ENCODE results near the gene GSK3A. TPM values are rescaled to one million over a fixed set of nuclear protein-coding genes. Genes with fewer than 3 reads are reported as not detected.

Gene GSK3A
- total RNA-seq, 1 experiment from 2014 or later, result 25.0 TPM

DNA sequence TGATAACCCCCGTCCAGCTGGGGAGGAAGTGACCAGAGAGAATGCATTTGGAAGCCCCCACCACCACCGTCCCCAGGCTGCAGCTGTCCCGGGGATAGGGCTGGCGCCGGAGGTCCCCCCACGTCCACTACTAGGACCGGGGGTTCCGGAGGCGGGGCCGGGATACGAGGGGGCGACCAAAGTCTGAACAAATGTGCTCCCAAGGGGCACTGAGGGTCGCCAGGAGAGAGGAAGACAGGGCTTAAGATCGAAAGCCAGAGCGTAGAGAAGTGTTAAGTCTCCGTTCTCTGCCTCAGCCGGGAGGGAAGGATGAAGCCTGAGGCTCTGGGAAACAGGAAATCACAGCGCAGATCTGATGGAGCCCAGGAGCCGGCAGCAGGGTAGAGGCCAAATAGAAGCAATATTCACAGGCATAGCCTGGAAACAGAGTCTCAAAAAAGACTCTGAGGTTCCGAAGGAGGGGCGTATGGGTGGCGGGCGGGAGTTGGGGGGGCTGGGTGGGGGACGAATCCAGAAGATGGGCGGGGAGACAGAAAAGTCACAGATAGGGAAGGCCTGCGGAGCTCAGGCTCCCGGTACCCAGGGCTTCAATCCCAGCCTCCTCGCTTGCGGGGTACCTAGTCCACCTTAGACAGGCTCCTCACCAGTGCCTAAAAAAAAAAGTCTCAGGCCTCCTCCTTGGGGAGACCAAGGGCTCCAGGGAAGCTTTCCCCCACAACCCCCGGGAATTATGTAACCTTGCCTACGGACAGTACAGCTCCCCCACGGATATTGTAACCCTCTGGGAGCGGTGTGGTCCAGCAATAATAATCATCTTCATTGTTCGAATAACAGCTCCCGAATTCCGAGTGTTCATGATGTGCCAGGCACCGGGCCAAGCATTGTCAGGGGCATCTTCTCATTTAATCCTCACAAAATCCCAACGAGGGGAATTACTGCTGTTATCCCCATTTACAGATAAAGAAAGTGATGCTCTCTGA is 13.7 kb upstream of the GSK3A start:
- TF ChIP-seq EZH2 (IDR thresholded peaks at IDR 0.05; ENCODE audit: low read length, unreplicated experiment) (no peak), EZH2phosphoT487 (IDR thresholded peaks at IDR 0.05; ENCODE audit: borderline replicate concordance, low read length) (no peak)
- TF ChIP-seq, protein P1, sequence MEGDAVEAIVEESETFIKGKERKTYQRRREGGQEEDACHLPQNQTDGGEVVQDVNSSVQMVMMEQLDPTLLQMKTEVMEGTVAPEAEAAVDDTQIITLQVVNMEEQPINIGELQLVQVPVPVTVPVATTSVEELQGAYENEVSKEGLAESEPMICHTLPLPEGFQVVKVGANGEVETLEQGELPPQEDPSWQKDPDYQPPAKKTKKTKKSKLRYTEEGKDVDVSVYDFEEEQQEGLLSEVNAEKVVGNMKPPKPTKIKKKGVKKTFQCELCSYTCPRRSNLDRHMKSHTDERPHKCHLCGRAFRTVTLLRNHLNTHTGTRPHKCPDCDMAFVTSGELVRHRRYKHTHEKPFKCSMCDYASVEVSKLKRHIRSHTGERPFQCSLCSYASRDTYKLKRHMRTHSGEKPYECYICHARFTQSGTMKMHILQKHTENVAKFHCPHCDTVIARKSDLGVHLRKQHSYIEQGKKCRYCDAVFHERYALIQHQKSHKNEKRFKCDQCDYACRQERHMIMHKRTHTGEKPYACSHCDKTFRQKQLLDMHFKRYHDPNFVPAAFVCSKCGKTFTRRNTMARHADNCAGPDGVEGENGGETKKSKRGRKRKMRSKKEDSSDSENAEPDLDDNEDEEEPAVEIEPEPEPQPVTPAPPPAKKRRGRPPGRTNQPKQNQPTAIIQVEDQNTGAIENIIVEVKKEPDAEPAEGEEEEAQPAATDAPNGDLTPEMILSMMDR (conservative IDR thresholded peaks at IDR 0.05; ENCODE audit: low read depth, low read length), result no peak
- no peak overlapping the region for H3K27ac ChIP-seq (ENCODE audit: low read length)
- H3F3A ChIP-seq (ENCODE audit: low read length, unreplicated experiment), result no peaks in the 10 kb centered on the region
- peak overlapping the region; percentile 20; the same call in 1 of the 2 replicates for H3K9ac ChIP-seq (ENCODE audit: low read length)
- no TSS peak for BruUV-seq (replicated peaks)
- peak; percentile 32 for DNase-seq
- H4K20me1 ChIP-seq (ENCODE audit: low read length), result no peaks in the 10 kb centered on the region
- CTCF ChIA-PET, result no interaction called here
- POLR2A ChIA-PET (ENCODE audit: unreplicated experiment), result no interaction called here
- H3K4me1 ChIP-seq (ENCODE audit: insufficient read depth, low read length), result peaks cover 10% of the 10 kb centered on the region
- peak; percentile 20 for ATAC-seq
- H3K9me2 ChIP-seq (replicated peaks; ENCODE audit: low read length), result no peaks in the 10 kb centered on the region
- peak overlapping the region; percentile 97 for H3K4me2 ChIP-seq (ENCODE audit: low read length)
- no peaks in the 10 kb centered on the region for H3K36me3 ChIP-seq (ENCODE audit: low read depth, low read length)
- H3K27me3 ChIP-seq (ENCODE audit: low read length), result no peaks in the 10 kb centered on the region
- peak overlapping the region; percentile 81 for H2AFZ ChIP-seq (ENCODE audit: low read length)
- peaks cover 31% of the 10 kb centered on the region for H3K79me2 ChIP-seq (ENCODE audit: low read length)
- peak overlapping the region; percentile 76 for H3K4me3 ChIP-seq (ENCODE audit: low read length)
- H3K9me3 ChIP-seq (ENCODE audit: low read length), result no peaks in the 10 kb centered on the region
- intact Hi-C loops (cut with micrococcal nuclease), result loop anchor here (1.0 kb wide), 1 partner anchor 12 kb away; no protein-coding TSS in a partner anchor

DNA sequence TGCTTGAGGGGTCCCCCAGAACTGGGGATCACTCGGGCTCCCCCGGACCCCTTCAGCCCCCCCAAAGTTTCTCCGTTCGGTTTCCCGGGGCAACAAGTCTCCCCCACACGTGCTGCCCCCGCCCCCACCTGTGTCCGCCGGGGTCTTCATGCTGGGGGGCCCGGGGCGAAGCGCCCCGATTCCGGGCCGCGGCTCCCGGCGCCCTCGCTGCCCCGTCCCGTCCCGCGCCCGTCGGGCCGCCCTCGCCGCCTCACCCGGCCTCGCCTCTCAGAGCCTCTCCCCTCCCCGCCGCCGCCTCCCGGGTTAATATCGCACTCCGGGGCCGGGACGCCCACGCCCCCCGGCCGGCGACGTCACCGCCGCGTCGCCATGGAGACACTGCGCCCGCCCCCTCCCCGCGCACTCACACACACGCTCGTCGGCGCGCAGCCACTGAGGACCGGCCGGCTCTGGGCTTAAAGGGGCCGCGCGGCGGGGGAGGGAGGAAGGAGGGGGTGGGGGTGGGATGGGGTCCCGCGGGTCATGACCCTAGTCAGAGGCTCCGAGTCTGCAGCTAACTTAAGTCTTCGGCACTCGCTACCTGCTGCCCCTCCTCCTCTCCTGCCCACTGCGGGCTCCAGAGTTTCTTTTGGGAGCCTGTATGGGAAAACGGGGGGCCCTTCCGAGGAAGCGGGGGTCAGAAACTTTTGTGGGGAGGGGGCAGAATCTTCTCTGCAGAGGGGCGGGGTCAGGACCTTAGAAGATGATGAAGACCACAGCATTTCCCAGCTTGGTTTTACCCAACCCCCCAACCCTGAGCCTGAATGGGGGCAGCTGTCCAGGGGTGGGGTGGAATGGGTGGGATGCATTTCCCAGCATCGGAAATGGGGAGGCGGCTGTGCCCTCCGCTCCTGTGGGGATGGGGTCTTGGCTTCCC is 12.7 kb upstream of the GSK3A start, which contains the start of gene ERF:
Gene ERF, minus strand, starts transcription at position 279 of the 916 bp plus-strand sequence. Its CDS starts 129 bp downstream, at position 150.
- Histone ChIP-seq H2AFZ (ENCODE audit: low read length) (peak within 1 kb of the TSS; percentile 81), H3K79me2 (ENCODE audit: low read length) (peaks cover 38% of the 10 kb centered on the region), H3F3A (ENCODE audit: low read length, unreplicated experiment) (no peaks in the 10 kb centered on the region), H3K9ac (ENCODE audit: low read length) (peak within 1 kb of the TSS; percentile 88), H3K4me1 (ENCODE audit: insufficient read depth, low read length) (peaks cover 10% of the 10 kb centered on the region), H4K20me1 (ENCODE audit: low read length) (no peaks in the 10 kb centered on the region), H3K27me3 (ENCODE audit: low read length) (no peaks in the 10 kb centered on the region), H3K4me3 (ENCODE audit: low read length) (peak within 1 kb of the TSS; percentile 90), H3K9me3 (ENCODE audit: low read length) (no peaks in the 10 kb centered on the region), H3K9me2 (replicated peaks; ENCODE audit: low read length) (no peaks in the 10 kb centered on the region), H3K36me3 (ENCODE audit: low read depth, low read length) (no peaks in the 10 kb centered on the region), H3K27ac (ENCODE audit: low read length) (peak within 1 kb of the TSS; percentile 41), H3K4me2 (ENCODE audit: low read length) (peak within 1 kb of the TSS; percentile 97)
- peak; percentile 75 for ATAC-seq
- TF ChIP-seq EZH2phosphoT487 (IDR thresholded peaks at IDR 0.05; ENCODE audit: borderline replicate concordance, low read length) (no peak), EZH2 (IDR thresholded peaks at IDR 0.05; ENCODE audit: low read length, unreplicated experiment) (no peak)
- TF ChIP-seq, protein P1 (conservative IDR thresholded peaks at IDR 0.05; ENCODE audit: low read depth, low read length), result no peak
- CTCF ChIA-PET, result no interaction called here
- intact Hi-C loops (cut with micrococcal nuclease), result no loop called here
- peak; percentile 81 for DNase-seq
- POLR2A ChIA-PET (ENCODE audit: unreplicated experiment), result no interaction called here
- no TSS peak for BruUV-seq (replicated peaks)
